NCI-H2171 (cell line): ENCODE results near the gene ATOH8.

Experiments
- DNase-seq: peaks from one replicate; lab custom pipeline; 2025; lab: John Stamatoyannopoulos, UW

ATOH8 gene

DNA sequence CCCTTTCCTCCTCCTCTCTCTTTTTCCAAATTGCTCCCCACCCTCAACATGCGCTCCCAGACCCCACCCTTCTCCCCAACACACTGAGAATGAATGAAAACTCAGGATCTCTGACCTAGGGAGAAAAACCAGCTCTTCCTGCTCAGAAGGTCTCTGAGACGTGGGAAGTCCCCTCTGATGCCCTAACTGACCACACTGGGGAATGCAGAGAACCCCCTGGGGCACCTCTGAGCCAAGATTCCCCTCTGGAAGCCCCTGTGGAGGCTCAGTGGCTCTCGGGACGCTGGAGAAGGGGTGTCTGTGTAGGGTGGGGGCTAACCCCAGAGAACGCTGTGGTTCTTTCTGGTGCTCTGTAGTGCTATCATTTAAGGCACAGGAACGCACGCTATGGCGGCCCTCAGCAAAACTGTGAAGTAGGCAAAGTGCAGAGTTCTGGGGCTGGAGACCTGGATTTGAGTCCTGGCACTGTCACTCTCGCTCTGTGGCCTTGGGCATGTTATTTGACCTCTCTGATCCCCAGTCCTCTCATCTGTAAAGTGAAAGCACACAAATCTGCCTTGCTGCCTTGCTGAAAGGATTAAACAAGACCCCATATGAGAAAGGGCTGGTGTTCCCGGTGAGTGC, 17.1 kb downstream of the ATOH8 start:
- no peak for DNase-seq

DNA sequence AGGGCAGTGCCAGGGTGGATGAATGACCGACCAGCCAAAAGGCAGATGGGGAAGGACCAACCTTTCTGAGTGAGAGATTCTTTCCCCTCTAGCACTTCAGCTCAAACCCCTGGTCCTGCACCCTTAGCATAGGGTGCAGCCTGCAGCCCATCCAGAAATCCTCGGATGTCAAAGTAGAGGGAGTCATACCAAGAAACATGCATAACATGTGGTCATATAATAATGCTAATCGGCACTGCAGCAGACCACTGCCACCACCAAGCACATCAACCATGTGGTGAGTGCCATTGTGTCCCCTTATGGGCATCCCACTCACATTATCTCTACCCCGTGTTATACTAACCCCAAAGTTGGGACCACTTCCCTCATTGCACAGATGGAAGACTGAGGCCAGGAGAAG, 17.7 kb downstream of the ATOH8 start:
- no peak for DNase-seq

DNA sequence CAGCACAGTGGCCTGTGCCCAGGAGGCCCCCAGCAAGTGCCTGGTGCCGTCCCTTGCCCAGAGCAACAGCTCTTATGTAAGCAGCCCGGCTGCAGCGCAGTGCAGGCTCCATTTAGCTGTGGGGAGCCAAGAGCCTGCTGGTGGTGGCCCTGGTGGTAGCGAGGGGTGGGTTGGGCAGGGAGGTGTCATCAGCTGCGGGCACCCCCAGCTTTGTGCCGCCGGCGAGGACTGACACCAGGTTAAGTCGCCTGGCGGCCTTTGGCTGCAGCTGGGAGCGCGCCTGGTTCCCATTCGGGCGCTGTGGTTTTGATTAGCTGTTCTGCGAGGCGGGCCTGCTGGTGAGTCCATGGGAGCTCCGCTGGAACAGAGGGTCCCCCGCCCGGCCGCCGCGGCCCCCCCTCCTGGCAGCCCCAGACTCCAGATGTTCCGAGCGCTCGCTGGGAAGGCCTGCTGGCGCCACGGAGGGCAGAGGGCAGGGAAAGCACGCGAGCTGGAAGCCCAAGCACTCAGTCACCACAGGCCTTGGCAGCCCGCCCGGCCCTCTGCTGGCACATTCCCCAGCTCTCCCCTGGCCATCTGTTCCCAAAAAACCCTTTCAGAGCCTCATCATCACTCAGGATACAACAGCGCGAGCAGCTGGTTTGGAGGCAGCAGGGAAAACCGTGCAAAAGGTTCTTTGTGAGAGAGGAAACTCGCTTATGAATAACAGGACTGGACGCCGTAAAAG, 18.4 kb downstream of the ATOH8 start:
- DNase-seq: peak; percentile 99

DNA sequence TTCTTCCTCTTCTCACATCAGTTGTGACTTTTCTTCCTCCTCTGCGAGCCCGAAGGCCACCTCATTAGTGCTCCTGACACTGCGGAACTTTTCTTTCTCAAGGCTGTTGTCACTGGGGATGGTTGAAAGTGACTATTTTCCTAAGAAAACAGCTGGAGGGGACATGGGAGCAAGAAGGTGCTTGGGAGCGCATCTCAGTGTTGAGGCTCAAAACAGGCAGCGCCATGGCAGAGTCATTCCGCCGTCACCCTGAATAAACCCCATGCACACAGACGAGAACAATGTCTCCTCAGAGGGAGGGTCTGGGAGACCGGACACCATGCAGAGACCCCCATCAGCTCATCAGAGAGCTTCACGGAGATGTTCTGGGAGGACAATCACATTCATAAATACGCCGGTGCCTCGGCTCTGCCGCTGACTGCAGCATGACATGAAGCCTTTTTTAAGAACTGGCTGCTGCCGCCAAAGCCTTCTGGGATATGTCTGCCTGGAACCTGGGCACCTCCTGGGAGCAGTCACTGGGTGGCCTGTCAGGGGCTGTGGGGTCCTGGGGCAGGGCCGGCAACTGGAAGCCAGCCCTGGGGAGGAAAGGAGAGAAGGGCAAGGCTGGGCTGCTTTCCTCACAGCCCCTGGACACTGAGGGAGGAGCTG, 19.2 kb downstream of the ATOH8 start:
- DNase-seq: no peak

DNA sequence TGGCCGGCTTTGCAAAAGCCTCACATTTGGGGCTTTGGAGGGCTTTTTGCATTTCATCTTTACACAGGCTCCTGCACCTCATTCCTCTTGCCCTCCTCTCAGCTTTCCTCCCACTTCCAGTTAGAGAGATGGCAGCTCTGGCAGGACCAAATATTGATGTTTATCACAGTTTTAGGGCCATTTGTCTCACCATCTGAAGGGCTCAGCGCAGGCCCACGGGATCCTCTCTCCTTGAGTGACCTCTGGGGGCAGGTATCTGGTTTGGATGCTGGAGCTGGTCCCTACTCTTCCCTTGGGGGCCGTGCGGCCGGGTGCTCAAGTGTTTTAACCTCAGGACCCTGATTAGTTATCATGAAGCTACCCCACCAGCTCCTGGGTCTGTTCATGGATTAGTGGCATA, 19.9 kb downstream of the ATOH8 start:
- DNase-seq: no peak

DNA sequence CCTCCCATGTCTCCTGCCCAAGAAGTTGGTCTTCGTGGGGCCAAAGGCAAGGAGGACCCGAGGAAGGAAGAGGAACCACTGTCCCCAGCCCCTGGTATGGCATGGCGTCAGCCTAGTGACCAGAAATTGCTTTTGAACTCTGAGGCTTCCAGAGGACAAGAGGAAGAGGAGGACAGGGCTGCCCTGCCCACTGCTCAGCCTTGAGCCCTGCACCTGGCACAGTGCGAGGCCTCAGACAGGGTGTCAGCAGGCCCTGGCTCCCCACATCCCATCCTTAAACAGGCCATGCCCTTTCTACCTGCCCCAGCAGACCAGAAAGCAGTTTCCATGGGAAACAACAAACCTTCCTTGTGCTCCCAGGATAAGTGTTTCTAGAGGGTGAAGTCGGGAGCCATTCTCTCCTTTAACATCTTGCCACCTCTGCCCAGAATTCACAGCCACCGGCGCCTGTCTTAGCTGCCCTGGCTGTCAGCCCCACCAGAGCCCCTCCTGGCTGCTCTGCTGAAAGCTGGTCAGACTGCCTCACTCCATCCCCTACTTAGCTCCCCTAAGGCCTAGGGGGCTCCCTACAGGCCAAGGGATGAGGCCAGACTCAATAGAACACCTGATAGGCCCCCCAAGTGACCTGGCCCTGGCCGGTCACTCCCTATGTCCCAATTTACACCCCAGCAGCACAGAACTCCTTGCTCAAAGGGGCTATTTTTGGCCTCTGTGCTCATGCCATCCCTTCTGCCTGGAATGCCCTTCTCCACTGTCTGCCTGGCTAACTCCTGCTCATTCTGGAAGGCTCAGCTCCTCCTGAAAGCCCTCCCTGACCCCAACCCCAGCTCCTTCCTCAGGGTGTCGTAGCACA, 20.6 kb downstream of the ATOH8 start:
- no peak for DNase-seq

DNA sequence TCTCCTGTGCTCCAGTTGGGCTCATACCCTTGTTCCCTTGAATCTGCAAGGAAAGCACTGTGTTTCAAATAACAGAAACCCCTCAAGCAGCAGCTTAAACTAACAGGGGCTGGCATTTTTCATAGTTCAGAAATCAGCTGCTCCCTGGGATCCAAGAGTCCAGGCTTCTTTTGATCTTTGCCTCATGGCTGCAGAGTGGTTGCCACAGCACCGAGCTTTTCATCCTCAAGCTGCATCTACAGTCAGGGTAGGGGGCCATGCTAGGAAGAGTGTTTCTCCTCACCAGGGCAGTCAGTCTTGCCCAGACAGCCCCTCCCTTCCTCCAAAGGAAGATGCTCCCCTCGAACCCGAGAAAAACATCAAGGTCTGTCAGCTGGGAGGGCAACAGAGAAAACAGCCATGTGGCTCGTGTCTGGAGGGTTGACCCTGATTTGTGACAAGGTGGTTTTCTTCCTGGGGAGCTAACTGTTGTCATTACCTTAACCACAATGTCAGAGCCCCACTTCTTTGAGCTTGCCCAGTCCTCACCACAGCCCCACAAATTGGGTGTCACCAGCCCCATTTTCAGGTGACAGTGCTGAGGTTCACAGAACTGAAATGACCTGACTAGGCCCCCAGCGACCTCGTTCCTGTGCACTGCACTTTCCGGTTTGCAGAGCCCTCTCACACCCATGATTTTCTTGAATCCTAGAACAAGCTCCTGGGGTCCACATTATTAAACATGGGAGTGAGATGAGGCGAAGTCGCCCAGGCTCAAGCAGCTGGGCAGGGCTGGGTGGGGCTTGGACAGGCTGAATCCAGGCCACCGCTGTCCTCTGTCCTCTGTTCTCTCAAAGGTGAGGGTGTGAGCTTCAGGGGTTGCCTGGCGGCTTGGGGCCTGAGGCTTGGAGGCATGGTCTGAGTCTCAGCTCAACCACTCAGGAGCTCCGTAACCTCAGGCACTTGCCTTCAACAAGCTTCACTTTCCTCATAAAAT, 21.9 kb downstream of the ATOH8 start:
- DNase-seq: no peak

DNA sequence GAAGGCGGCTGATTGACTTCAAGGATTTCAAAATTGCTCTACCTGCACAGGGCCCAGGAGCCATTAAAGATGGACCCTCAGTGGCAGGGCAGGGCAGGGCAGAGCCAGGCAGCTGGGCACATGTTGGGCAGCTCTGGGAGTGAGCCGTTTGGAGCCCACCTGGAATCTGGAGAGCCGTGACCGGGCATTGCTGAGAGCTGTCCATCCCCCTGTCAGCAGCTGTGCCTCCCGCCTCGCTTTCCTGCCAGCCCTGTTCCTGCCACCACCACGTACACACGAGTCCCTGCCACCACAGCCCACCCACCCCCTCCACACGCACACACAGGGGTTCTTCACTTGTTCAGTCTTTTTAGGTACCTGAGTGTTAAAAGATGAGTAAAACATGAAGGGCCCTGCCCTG, 22.9 kb downstream of the ATOH8 start:
- no peak for DNase-seq

DNA sequence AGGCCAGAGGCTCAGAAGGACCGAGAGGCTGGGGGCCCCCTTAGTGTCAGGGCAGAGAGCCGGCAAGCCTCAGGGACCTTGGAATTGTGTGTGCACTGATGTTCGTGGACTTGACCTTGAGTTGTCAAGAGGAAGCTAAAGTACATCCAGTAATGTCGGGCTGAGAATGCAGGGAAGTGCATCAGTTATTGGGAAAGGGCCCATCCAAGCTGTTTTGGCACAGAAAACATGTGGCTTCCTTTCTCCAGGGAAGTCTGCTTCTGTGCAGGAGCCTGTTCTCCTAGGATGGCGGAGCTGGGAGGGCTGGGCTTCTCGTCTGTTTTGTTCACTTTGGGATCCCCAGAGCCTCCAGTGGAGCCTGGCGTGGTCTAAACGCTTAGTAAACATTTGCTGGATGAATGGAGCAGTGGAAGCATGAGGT, 23.7 kb downstream of the ATOH8 start:
- DNase-seq: no peak

DNA sequence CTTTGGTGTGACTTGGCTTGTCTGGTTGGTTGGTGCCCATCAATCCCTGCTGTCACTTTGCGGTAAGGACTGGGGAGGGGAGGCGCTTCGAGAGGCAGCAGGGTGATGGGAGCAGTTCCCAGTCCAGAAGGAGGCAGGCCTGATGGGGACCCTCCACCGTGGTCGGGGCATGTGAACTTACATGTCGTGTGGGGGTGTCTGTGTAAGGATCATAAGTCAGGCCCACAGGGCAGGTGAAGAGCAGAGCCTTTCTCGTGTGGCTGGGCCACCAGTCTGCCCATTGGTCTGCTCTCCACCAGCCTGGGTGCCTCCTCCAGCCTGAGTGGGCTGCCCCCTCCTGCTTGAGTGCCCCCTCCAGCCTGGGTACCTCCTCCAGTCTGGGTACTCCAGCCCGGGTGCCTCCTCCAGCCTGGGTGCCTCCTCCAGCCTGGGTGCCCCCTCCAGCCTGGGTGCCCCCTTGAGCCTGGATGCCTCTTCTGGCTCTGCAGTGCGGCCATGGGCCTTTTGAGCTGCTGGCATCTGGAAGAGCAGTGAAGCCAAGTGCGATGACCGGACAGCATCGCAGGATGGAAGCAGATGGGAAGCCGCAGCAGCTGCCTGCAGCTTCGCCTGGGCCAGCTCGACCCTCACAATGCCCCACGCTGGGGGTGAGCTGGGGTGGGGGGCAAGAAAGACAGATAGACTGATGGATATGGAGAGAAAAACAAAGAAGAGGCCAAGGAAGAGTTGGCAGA, 25.0 kb downstream of the ATOH8 start:
- no peak for DNase-seq

DNA sequence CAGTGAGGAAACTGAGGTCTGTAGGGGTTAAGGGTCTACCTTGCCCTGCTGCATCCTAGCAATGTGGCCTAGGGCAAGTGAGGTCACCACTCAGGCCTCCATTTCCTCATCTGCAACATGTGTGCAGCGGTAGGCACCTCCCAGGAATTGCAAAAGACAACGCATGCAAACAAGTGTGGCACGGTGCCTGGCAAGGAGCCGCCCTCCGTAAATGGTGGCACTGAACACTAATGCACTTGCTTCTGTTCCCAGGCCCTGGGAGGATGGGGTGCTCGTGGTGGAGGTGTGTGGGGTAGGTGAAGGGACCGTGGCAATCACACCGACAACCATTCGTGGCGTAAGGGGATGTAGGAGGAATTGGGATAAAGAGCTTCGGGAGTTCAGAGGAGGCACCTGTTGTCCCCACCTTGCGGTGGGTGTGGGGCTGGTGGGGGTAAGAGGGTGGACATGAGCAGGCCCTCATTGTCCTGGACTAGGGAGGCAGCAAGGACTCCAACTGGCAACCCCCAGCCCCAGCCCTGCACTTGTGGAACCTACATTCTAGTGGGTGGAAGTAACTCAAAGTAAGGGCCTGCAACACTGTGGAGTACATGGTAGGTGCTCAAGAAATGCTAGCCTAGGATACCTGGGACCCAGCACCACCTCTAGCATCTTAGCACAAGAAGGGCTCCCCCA, 26.0 kb downstream of the ATOH8 start:
- no peak for DNase-seq

DNA sequence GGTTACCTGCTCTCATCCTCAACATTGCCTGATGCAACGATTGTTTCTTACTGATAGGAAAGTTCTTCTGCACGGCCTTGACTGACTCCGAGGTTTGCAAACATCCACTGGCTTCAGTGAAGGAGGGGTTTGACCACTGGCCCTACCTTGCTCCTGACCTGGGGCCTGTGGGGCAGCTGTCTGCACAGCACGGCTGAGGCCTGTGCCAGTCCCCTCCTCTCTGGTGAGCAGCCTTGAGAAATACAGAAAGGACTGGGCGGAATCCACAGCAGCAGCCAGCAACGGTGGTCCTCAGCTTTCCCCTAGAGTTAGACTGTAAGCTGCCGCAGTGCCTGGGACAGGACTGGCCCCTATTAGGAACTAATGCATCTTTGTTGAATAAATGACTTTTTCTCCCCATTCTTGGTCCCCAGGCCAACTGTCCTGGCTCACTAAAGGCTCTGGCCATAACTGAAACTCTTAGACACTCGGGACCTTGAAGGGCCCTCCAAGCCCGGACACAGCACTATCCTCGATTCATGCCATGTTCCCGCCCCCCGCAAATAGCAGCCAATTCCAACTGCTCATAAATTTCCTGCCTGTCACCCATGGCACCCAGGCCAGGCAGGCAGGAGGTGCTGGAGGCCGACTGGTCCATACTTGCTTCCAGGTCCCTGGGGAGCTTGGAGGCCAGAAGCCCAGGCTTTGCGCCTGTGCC, 26.7 kb downstream of the ATOH8 start:
- no peak for DNase-seq

DNA sequence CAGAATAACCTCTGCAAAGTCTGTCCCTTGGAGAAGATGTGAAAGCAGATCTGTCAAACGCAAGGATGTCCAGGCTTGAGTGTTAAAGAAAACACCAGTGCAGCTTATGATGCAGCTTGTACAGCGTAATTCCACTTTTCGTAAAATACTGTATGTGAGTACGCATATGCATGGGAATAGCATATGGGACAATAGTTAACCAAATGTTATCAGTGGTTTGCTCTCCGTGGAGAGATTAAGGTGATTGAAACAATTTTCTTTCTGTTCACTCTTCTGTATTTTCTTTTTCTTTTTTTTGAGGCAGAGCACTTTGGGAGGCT, 27.2 kb downstream of the ATOH8 start:
- DNase-seq: no peak

DNA sequence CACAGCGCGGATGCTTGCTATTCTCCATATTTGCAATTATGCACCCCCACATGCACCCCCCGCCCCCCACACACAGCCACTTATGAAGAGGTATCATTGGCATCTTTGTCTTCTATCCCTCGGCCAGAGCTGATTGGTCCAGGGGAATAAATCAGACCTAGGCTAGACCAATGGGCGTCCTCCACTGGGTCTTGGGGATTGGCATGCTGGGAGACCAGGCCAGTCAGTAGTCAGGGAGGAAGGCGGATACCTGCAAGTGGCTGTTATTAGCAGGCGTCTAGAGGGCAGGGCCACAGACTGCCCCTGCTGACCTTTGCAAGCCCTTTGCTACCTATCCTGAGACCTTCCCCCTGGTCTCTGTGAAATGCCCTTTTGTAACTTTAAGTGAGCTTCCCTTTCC, 30.0 kb downstream of the ATOH8 start:
- DNase-seq: no peak

DNA sequence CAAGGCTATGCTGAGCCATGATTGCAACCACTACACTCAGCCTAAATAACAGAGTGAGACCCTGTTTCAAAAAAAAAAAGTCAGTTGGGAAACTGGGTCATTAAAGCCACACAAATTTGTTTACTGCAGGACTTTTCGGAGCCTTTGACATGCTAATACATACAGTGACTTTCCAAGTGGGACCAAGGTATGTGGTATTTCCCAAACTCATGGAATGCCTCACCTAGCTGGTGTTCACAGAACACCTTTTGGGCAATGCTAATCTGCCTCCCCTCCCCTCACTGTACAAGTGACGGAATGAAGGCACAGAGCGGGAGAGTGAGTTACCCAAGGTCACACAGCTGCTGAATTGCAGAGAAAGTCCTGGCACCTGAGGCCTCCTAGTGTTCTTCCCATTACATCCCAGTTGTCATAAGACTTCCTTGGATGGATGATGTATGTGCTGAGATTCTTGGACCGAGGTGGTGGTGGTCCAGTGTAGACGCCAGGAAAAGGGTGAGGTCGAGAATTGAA, 30.7 kb downstream of the ATOH8 start:
- no peak for DNase-seq

DNA sequence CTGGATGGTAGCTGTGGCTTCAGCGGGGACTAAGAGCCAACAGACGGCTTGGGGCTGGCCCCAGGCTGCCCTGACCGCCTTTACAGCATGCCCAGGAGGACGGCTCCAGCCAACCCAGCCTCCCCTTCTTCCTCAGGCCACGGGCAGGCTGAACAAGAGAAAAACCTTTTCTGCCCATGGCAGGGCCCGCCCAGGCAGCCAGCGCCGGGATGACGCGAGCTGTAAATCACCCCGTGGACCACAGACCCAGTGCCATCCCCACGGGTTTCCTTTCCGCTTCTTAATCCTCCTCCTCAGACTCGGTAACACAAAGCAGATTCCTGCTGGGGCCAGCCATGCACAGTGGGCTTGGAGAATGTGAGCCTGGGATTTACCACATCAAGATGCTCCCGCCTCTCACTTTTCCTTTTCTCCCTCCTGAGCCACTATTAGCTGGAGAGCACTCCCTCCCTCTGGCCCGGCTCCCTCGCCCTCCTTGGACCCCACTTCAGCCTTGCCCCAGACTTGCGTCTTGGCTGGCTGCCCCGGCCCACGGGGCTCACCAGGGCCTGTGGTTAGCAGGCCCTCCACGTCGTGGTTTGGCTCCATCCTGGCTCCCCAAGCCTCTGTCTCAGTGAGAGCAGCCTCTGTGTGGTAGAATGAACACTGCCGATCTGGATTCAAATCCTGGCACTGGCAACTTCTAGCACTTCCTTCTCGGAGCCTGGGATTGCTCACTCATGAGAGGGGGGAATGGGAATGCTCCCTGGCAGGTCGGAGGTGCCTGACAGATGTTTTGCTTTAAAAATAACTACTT, 31.4 kb downstream of the ATOH8 start:
- DNase-seq: no peak

DNA sequence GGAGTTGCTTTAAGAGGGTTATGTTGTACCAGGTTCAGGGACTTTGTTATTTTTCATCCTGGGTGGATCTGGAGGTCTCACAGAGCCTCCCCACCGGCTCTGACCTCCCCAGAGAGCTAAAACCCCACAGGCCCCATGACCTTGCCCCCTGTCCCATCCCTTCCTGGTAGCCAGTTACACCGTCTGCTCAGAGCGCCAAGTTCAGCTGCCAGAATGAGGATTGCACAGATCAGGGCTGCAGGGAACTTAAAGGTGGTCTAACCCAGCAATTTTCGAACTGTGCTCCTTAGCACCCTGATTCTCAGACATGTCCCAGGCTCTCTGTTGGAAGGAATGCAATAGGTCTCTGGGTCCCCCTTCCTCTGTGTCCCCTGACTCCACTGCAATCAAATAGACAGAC, 32.1 kb downstream of the ATOH8 start:
- DNase-seq: no peak

DNA sequence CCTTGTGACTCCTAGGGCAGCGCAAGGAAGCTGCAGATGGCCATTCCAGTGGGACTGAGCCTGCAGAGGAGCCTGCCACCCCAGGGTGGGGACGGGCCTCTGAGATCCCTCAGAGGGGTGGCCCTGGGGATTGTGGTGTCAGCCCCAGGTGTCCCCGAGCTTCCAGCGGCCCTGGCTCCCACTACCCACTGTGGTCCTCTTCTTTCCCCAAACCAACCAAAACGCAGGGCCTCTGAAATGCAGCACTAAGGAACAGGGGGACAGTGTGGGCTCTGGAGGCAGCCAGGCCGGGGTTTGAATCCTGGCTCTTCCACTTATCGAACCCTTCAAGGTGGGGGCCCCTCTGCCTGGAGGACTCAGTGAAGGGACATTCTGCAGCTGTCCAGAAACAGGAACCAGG, 32.7 kb downstream of the ATOH8 start:
- no peak for DNase-seq

DNA sequence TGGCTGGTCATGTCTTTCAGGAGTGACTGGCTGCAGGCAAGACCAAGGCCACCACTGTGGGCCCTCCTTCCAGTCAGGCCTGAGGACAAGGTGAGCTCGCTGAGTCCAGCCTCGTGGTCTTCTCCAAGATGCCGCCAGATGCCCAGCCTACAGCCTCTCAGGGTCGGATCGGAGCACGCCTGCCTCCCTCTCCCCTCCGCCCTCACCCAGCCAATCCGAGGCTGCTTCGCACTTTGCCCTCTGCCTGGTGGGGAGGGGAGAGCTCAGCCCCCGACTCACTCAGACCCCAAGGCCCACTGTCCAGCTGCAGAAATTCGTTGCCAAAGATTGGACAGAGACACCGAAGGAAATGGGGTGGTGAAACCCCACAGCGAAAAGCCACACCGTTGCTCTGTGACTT, 33.1 kb downstream of the ATOH8 start:
- no peak for DNase-seq
